Thyroid gland (tissue), 4 donors: ENCODE measurements around the gene ALLC. TPM values are rescaled to one million over a fixed set of nuclear protein-coding genes. Genes with fewer than 3 reads are reported as not detected.
"Not testable (repeated sequence)": the region's sequence is repeated elsewhere in the genome, so short reads cannot be mapped to it uniquely, and the experiment has no call there.

Experiments
- DNase-seq, 2 donors: peaks; one replicate each; pipeline ENCODE4 v3.0.0-alpha.2; 2019
- H3K27ac ChIP-seq, 3 donors: fragments of 200-600 bp; sonication (generic); 1 replicate in 2 of 3; 2 replicates in 1 of 3; pipeline ENCODE4 v1.5.1; 2016 to 2019; ENCODE audit warnings: mild to moderate bottlenecking in 1 of 3, moderate library complexity in 1 of 3
- H3K27me3 ChIP-seq: fragments of 200-600 bp; sonication (generic); one replicate; pipeline ENCODE4 v1.5.1; 2019
- H3K36me3 ChIP-seq, 2 donors: fragments of 200-600 bp; sonication (generic); one replicate each; pipeline ENCODE4 v1.5.1; 2016 to 2019
- H3K4me1 ChIP-seq, 2 donors: fragments of 200-600 bp; sonication (generic); one replicate each; pipeline ENCODE4 v1.5.1; 2017 to 2019
- H3K4me3 ChIP-seq, 3 donors: fragments of 200-600 bp; sonication (generic); replicated peaks in 1 of 3; 1 replicate in 2 of 3; 2 replicates in 1 of 3; pipeline ENCODE4 v1.5.1; 2016; ENCODE audit warnings: mild to moderate bottlenecking in 1 of 3
- H3K9me3 ChIP-seq: fragments of 200-600 bp; sonication (generic); one replicate; pipeline ENCODE4 v1.5.1; 2017
- CTCF ChIP-seq, 6 experiments: fragments of 200-600 bp in 3 of 6; fragments of 450-650 bp in 3 of 6; sonication (generic) in 3 of 6; IDR thresholded peaks; one replicate each; pipeline ENCODE4 v1.5.1; 2016 to 2019; ENCODE audit warnings: antibody characterized with exemption in 6 of 6, mild to moderate bottlenecking in 2 of 6, inconsistent platforms in 1 of 6, moderate library complexity in 1 of 6
- POLR2A ChIP-seq, 2 donors: fragments of 450-650 bp; IDR thresholded peaks; one replicate each; pipeline ENCODE4 v1.6.1; 2017; ENCODE audit warnings: antibody characterized with exemption in 2 of 2, mild to moderate bottlenecking in 2 of 2, moderate library complexity in 1 of 2
- WGBS, 2 donors: methylation state at CpG; one replicate each; pipeline ENCODE4 v1.1.5; 2017; 5-methylcytosine and 5-hydroxymethylcytosine counted together
- intact Hi-C: fragments of 100-400 bp; cut with DNase I; formaldehyde crosslinking; loops from one replicate; pipeline ENCODE4 v1.15.1; 2023
- total RNA-seq, 4 donors: library from RNA; depleted of rRNA; stranded (reverse); fragments of >200 nt; gene quantifications; one replicate each; pipeline ENCODE4 v1.2.3, GENCODE V29; 2016

The ALLC gene
- total RNA-seq, 4 donors from 2014 or later: not detected

- intact Hi-C loops: no loop called here
- DNase-seq: no peak
- no peaks in the 10 kb centered on the region for H3K4me1 ChIP-seq
- no peaks in the 10 kb centered on the region for H3K36me3 ChIP-seq
- no peaks in the 10 kb centered on the region for H3K27me3 ChIP-seq
- no peaks in the 10 kb centered on the region for H3K9me3 ChIP-seq
- WGBS, 2 donors: 86 to 91% methylated on average over 13 to 20 of the region's 26 CpGs
- TF ChIP-seq CTCF (IDR thresholded peaks at IDR 0.05) (no peak), POLR2A (IDR thresholded peaks at IDR 0.05) (no peak)
- no peak overlapping the region for H3K27ac ChIP-seq
- H3K4me3 ChIP-seq: no peak overlapping the region
Observed at GRCh38 chr2:3631851-3632659, 25.9 kb upstream of the ALLC start.

GRCh38 chr2:3633089-3633981 is 24.7 kb upstream of the ALLC start:
- intact Hi-C loops: no loop called here

GRCh38 chr2:3633982-3634595 is 23.9 kb upstream of the ALLC start:
- Histone ChIP-seq H3K27ac (no peak overlapping the region), H3K4me1 (no peaks in the 10 kb centered on the region), H3K27me3 (no peaks in the 10 kb centered on the region), H3K9me3 (no peaks in the 10 kb centered on the region), H3K4me3 (no peak overlapping the region), H3K36me3 (no peaks in the 10 kb centered on the region)
- 79 to 91% methylated on average over 10 to 11 of the region's 11 CpGs for WGBS, 2 donors
- no peak for DNase-seq
- TF ChIP-seq POLR2A (IDR thresholded peaks at IDR 0.05) (no peak), CTCF (IDR thresholded peaks at IDR 0.05) (no peak)
- intact Hi-C loops: no loop called here

More at GRCh38 chr2:3633089-3633981, 24.7 kb upstream of the ALLC start:
- Histone ChIP-seq H3K27me3 (no peaks in the 10 kb centered on the region), H3K9me3 (no peaks in the 10 kb centered on the region), H3K4me3 (no peak overlapping the region), H3K4me1 (no peaks in the 10 kb centered on the region), H3K27ac (no peak overlapping the region), H3K36me3 (no peaks in the 10 kb centered on the region)
- WGBS, 2 donors: 82 to 86% methylated on average over 32 to 33 of the region's 33 CpGs
- TF ChIP-seq CTCF (IDR thresholded peaks at IDR 0.05) (no peak), POLR2A (IDR thresholded peaks at IDR 0.05) (no peak)
- DNase-seq: no peak

GRCh38 chr2:3634596-3635121 is 23.3 kb upstream of the ALLC start:
- Histone ChIP-seq H3K27me3 (no peaks in the 10 kb centered on the region), H3K36me3 (no peaks in the 10 kb centered on the region), H3K27ac (no peak overlapping the region), H3K9me3 (no peaks in the 10 kb centered on the region), H3K4me3 (no peak overlapping the region), H3K4me1 (no peaks in the 10 kb centered on the region)
- TF ChIP-seq POLR2A (IDR thresholded peaks at IDR 0.05): no peak
- WGBS, 2 donors: 76 to 85% methylated on average over 11 to 12 of the region's 12 CpGs
- DNase-seq: no peak
- intact Hi-C loops: no loop called here

- Histone ChIP-seq H3K9me3 (no peaks in the 10 kb centered on the region), H3K4me3 (no peak overlapping the region), H3K27ac (no peak overlapping the region), H3K27me3 (no peaks in the 10 kb centered on the region), H3K36me3 (no peaks in the 10 kb centered on the region), H3K4me1 (no peaks in the 10 kb centered on the region)
- TF ChIP-seq CTCF (IDR thresholded peaks at IDR 0.05) (no peak), POLR2A (IDR thresholded peaks at IDR 0.05) (no peak)
- WGBS, 2 donors: 75 to 84% methylated on average over 29 of the region's 29 CpGs
- no peak for DNase-seq
- intact Hi-C loops: no loop called here
Observed at GRCh38 chr2:3635171-3635974, 22.6 kb upstream of the ALLC start.

- H3K27me3 ChIP-seq, DNase-seq, H3K36me3 ChIP-seq, H3K27ac ChIP-seq, H3K9me3 ChIP-seq, intact Hi-C loops, H3K4me3 ChIP-seq, H3K4me1 ChIP-seq: not testable (repeated sequence)
- WGBS, 2 donors: 94% methylated on average over 16 of the region's 16 CpGs
Observed at GRCh38 chr2:3635975-3636327, 22.0 kb upstream of the ALLC start.
